Cardiac fibroblast (primary cell): ENCODE results near the gene PTTG1IP.

Experiments used
- DNase-seq, 2 donors: peaks; one replicate each; pipeline versions ENCODE4 v3.0.0 to v3.0.0-alpha.2; 2010; ENCODE audit warnings: low read depth in 2 of 2
- H3K4me3 ChIP-seq, 2 donors: replicated peaks in 1 of 2; 1 replicate in 1 of 2; 2 replicates in 1 of 2; pipeline ENCODE4 v1.5.1; 2011; ENCODE audit warnings: low read depth in 2 of 2, low read length in 2 of 2, mild to moderate bottlenecking in 2 of 2, moderate library complexity in 1 of 2
- CTCF ChIP-seq: IDR thresholded peaks from one replicate; pipeline ENCODE4 v1.5.1; 2011; ENCODE audit warnings: low read depth, mild to moderate bottlenecking, low read length, inconsistent platforms

PTTG1IP gene

DNA sequence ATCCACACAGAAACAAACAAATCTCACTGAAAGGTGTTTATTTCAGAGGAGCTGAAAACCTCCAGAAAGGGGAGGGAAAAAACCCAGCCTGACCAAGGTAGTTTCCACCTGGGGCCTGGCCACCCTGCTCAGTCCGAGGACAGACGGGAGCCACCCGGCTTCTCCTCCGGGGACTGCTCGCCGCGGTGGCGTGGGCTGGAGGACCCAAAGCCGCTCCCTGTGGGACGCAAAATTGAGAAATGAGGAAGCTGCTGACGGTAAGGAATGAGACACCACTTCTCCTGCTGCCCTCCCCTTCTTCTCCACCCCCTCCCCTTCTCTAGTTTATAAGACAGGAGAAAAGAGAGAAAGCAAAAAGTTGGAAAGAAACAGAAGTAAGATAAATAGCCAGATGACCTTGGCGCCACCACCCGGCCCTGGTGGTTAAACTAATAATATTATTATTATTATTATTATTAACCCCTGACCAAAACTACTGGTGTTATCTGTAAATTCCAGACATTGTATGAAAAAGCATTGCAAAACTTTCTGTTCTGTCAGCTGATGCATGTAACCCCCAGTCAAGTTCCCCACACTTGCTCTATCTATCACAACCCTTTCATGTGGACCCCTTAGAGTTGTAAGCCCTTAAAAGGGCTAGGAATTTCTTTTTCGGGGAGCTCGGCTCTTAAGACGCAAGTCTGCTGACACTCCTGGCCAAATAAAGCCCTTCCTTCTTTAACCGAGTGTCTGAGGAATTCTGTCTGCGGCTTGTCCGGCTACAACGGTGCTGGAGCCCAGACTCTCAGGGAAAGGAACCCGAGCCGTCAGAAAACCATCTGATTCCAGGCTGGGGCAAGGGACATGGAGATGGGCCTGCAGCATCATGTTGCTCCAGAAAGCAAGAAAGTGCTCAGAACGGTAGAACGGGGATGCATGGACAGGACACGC lies 34.7 kb upstream of the PTTG1IP start:
- DNase-seq = peak; percentile 41 to 51
- no peak overlapping the region for H3K4me3 ChIP-seq
- TF ChIP-seq CTCF = no peak

GRCh38 chr21:44907225-44907965 lies 33.9 kb upstream of the PTTG1IP start:
- peak; percentile 10 for TF ChIP-seq CTCF
- H3K4me3 ChIP-seq = no peak overlapping the region
- no peak for DNase-seq

DNA sequence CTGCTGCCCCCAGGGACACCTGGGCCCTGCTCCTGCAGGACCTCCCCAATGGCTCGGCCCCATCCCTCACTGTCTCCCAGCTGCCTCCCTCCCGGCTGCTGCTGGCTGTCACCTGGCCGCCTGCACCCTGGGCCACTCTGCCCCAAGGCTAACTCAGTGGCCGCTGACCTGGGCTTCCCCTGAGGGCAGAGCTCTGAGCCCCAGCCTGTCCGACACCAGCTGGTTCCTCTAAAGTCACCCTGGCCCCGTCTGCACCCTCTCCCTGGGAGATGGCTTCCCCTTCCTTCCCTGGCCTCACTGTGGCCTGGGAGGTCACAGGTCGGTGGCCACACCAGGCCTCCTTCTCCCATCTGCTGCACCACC lies 32.2 kb upstream of the PTTG1IP start:
- TF ChIP-seq CTCF = no peak
- DNase-seq = no peak
- H3K4me3 ChIP-seq = no peak overlapping the region

DNA sequence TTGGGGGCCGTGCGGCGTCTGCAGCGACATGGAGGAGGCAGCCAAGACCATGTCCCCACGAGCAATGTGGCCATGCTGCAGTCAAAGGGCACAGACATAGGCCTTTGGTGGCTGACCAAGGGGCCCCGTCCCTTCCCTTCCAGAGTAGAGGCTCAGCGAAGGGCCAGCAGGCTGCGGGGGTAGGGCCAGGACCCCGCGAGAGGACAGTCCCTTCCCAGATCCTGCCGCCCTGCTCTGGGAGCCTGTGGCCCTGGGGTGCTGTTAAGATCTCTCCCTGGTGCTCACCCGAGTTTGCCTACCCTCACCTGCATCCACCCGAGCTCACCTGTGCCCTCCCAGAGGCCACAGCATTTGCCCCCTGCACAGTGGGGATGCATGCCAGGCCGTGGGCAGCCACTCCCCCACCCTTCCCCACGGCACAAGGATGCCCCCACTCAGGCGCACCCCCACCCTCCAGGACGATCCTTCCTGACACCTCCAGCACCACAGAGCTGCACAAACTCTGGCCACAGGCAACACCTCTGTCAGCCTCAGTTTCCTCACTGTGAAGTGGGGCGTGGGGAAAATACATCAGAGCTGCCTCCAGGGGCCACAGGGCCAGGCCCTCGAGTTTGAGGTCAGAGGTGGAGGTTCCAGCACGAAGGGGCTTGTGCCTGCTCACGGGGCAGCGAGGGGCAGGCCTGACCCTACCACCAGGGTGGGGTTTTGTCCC lies 31.7 kb upstream of the PTTG1IP start:
- no peak overlapping the region for H3K4me3 ChIP-seq
- no peak for TF ChIP-seq CTCF
- no peak for DNase-seq

DNA sequence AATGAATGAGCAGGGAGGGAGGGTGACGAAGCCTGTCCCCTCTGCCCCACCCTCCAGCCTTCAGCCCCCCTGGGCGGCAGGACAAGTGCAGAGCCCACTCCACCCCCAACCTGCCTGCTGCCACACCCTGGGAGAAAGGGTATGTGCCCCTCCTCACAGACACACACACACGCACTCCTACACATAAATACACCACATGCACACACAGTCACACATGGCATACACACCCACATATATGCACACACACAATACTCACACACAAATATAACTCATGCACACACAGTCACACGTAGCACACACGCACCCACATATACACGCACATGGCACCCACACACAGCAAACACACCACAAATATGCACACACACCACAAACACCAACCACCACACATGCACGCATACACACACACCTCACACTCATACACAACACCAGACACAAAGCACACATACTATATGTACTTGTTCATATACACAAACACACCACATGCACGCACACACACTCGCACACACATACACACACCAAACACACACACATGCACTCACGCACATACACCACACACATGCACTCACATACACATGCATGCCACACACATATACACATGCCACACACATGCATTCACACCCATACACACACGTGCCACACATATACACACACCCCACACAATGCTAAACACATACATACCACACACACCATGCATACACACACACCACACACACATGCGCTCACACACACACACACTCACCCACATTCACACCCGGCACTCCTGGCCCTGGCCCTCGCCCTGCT lies 30.8 kb upstream of the PTTG1IP start:
- H3K4me3 ChIP-seq = no peak overlapping the region
- TF ChIP-seq CTCF = no peak
- no peak for DNase-seq

DNA sequence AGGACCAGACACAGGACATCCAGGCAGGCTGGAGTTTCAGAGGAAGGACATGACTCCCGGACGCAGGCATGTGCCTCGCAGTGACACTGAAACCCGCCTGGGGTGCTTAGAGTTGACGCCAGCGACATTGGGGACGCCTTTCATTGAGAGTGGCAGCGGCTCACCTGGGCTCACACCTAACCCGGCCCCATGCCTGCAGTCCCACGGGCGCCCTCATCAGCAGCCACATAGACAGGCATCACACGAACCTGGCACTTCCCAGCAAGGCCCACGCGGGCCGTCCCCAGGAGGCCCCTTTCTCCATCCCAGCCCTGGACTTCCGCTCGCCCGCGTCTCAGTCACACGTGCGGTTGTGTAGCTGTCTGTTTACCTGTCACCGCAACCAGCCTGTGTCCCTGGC lies 30.2 kb upstream of the PTTG1IP start:
- no peak for TF ChIP-seq CTCF
- H3K4me3 ChIP-seq = no peak overlapping the region
- DNase-seq = no peak
